ENCODE results near the gene GPR89A.

Gene GPR89A

DNA sequence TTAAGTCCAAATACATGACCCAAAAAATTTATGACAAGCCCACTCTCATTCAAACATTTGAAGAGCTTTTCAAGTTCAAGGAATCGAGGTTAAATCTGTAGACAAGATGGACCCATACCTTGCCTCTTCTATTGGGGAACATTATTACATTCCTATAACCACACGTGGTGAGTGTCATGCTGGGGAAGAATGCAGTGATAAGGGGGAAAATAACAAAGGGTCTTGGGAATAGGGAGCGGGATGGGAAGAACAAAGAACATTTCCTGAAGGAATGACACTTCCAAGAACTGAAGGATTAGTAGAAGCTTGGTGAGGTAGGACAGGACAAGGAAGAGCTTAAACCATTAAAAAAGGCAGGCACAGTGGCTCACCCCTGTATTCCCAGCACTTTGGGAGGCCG is 80.5 kb downstream of the GPR89A start:
- ATAC-seq (ENCODE audit: insufficient read depth, low read depth), result no peak
- H4K20me1 ChIP-seq (ENCODE audit: insufficient read depth, low read length), result no peaks in the 10 kb centered on the region
- no peak overlapping the region for H3K4me2 ChIP-seq (ENCODE audit: insufficient read depth, low read length)
- no peaks in the 10 kb centered on the region for H3K9me3 ChIP-seq (ENCODE audit: insufficient read depth, low read length, severe bottlenecking)
- no peak overlapping the region for H3K27ac ChIP-seq (ENCODE audit: low read length)
- no peak for TF ChIP-seq EZH2 (IDR thresholded peaks at IDR 0.05; ENCODE audit: borderline replicate concordance, low read depth, low read length, severe bottlenecking)
- TF ChIP-seq, protein P1, sequence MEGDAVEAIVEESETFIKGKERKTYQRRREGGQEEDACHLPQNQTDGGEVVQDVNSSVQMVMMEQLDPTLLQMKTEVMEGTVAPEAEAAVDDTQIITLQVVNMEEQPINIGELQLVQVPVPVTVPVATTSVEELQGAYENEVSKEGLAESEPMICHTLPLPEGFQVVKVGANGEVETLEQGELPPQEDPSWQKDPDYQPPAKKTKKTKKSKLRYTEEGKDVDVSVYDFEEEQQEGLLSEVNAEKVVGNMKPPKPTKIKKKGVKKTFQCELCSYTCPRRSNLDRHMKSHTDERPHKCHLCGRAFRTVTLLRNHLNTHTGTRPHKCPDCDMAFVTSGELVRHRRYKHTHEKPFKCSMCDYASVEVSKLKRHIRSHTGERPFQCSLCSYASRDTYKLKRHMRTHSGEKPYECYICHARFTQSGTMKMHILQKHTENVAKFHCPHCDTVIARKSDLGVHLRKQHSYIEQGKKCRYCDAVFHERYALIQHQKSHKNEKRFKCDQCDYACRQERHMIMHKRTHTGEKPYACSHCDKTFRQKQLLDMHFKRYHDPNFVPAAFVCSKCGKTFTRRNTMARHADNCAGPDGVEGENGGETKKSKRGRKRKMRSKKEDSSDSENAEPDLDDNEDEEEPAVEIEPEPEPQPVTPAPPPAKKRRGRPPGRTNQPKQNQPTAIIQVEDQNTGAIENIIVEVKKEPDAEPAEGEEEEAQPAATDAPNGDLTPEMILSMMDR (IDR thresholded peaks at IDR 0.05; ENCODE audit: borderline replicate concordance, extremely low read depth, low read length, poor library complexity, severe bottlenecking), result no peak
- no peak overlapping the region for H2AFZ ChIP-seq (ENCODE audit: low read depth, low read length)
- no peaks in the 10 kb centered on the region for H3K36me3 ChIP-seq (ENCODE audit: insufficient read depth, low read length)
- DNase-seq, result no peak
- H3K79me2 ChIP-seq (ENCODE audit: insufficient read depth, low read length), result no peaks in the 10 kb centered on the region
- no peaks in the 10 kb centered on the region for H3K27me3 ChIP-seq (ENCODE audit: insufficient read depth, low read length, poor library complexity)
- H3K4me1 ChIP-seq (ENCODE audit: insufficient read depth, low read length), result peaks cover 17% of the 10 kb centered on the region
- no peak overlapping the region for H3K9ac ChIP-seq (ENCODE audit: low read depth, low read length)
- no peak overlapping the region for H3K4me3 ChIP-seq (ENCODE audit: low read depth in 1 of 2, low read length in 2 of 2)

DNA sequence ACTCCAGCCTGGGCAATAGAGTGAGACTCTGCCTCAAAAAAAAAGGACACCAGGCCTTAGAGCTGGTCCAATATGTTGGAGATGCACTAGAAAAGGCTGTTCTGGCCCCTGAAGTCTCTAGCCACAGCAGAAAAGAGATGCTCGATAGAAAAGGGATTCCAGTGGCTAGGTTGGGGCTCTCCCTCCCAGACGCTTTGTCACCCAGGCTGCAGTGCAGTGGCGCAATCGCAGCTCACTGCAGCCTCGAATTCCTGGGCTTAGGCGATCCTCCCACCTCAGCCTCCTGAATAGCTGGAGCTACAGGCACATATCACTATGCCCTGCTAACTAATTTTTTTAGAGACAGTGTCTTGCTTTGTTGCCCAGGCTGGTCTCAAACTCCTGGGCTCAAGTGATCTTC is 81.1 kb downstream of the GPR89A start:
- no peaks in the 10 kb centered on the region for H3K9me3 ChIP-seq (ENCODE audit: insufficient read depth, low read length, severe bottlenecking)
- peaks cover 17% of the 10 kb centered on the region for H3K4me1 ChIP-seq (ENCODE audit: insufficient read depth, low read length)
- DNase-seq, result no peak
- no peak overlapping the region for H3K27ac ChIP-seq (ENCODE audit: low read length)
- H3K9ac ChIP-seq (ENCODE audit: low read depth, low read length), result no peak overlapping the region
- H3K27me3 ChIP-seq (ENCODE audit: insufficient read depth, low read length, poor library complexity), result no peaks in the 10 kb centered on the region
- no peaks in the 10 kb centered on the region for H4K20me1 ChIP-seq (ENCODE audit: insufficient read depth, low read length)
- no peak overlapping the region for H3K4me2 ChIP-seq (ENCODE audit: insufficient read depth, low read length)
- no peak for ATAC-seq (ENCODE audit: insufficient read depth, low read depth)
- no peak overlapping the region for H3K4me3 ChIP-seq (ENCODE audit: low read depth in 1 of 2, low read length in 2 of 2)
- H2AFZ ChIP-seq (ENCODE audit: low read depth, low read length), result no peak overlapping the region
- no peaks in the 10 kb centered on the region for H3K79me2 ChIP-seq (ENCODE audit: insufficient read depth, low read length)
- TF ChIP-seq, protein P1 (IDR thresholded peaks at IDR 0.05; ENCODE audit: borderline replicate concordance, extremely low read depth, low read length, poor library complexity, severe bottlenecking), result no peak
- no peak for TF ChIP-seq EZH2 (IDR thresholded peaks at IDR 0.05; ENCODE audit: borderline replicate concordance, low read depth, low read length, severe bottlenecking)
- H3K36me3 ChIP-seq (ENCODE audit: insufficient read depth, low read length), result no peaks in the 10 kb centered on the region

DNA sequence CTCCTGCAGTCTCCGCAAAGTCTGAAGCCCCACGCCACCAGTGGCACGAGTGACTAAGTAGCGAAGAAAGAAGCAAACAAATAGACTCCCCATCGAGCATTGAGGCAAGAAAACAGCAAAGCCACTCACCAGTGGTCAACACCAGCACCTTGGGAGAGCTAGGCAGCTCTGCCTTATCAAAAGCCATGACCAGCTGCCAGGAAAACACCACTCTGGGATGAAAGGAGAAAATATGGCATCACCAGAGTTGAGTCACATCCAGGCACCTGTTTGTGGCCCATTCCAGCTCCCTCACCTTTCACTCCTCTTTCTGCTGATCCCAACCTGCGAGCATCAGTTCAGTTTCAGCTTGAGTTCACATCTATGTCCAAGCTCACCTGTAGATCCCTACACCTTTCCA is 82.1 kb downstream of the GPR89A start:
- peak overlapping the region; percentile 6; the same call in 1 of the 2 replicates for H3K4me2 ChIP-seq (ENCODE audit: insufficient read depth, low read length)
- no peaks in the 10 kb centered on the region for H3K36me3 ChIP-seq (ENCODE audit: insufficient read depth, low read length)
- H3K27ac ChIP-seq (ENCODE audit: low read length), result no peak overlapping the region
- H2AFZ ChIP-seq (ENCODE audit: low read depth, low read length), result no peak overlapping the region
- no peaks in the 10 kb centered on the region for H3K79me2 ChIP-seq (ENCODE audit: insufficient read depth, low read length)
- H3K9me3 ChIP-seq (ENCODE audit: insufficient read depth, low read length, severe bottlenecking), result no peaks in the 10 kb centered on the region
- H3K4me1 ChIP-seq (ENCODE audit: insufficient read depth, low read length), result peaks cover 17% of the 10 kb centered on the region
- ATAC-seq (ENCODE audit: insufficient read depth, low read depth), result no peak
- DNase-seq, result no peak
- H3K9ac ChIP-seq (ENCODE audit: low read depth, low read length), result no peak overlapping the region
- no peak overlapping the region for H3K4me3 ChIP-seq (ENCODE audit: low read depth in 1 of 2, low read length in 2 of 2)
- TF ChIP-seq, protein P1 (IDR thresholded peaks at IDR 0.05; ENCODE audit: borderline replicate concordance, extremely low read depth, low read length, poor library complexity, severe bottlenecking), result no peak
- TF ChIP-seq EZH2 (IDR thresholded peaks at IDR 0.05; ENCODE audit: borderline replicate concordance, low read depth, low read length, severe bottlenecking), result no peak
- no peaks in the 10 kb centered on the region for H3K27me3 ChIP-seq (ENCODE audit: insufficient read depth, low read length, poor library complexity)
- no peaks in the 10 kb centered on the region for H4K20me1 ChIP-seq (ENCODE audit: insufficient read depth, low read length)

Measured in DND-41 (cell line).